ENCODE data around the gene AFTPH.

AFTPH gene

GRCh38 chr2:64481665-64482064, 42.5 kb upstream of the AFTPH start:
- Histone ChIP-seq H3K27ac (ENCODE audit: low read depth, low read length) (no peak overlapping the region), H3F3A (ENCODE audit: control insufficient read depth, insufficient read depth) (no peaks in the 10 kb centered on the region), H3K4me2 (ENCODE audit: low read length) (no peak overlapping the region), H3K4me1 (ENCODE audit: control insufficient read depth, low read length) (no peaks in the 10 kb centered on the region), H4K20me1 (ENCODE audit: control insufficient read depth, insufficient read depth, low read depth, low read length) (no peaks in the 10 kb centered on the region), H3K4me3 (ENCODE audit: low read length) (no peak overlapping the region), H3K36me3 (ENCODE audit: control insufficient read depth, low read length) (no peaks in the 10 kb centered on the region), H3K9me2 (replicated peaks; ENCODE audit: control insufficient read depth, low read length) (no peaks in the 10 kb centered on the region), H3K9me3 (ENCODE audit: control insufficient read depth, insufficient read depth, low read length) (no peaks in the 10 kb centered on the region), H3K79me2 (ENCODE audit: control insufficient read depth, low read length) (no peaks in the 10 kb centered on the region), H3K27me3 (ENCODE audit: control insufficient read depth, low read length) (peaks cover 7% of the 10 kb centered on the region)
- TF ChIP-seq CTCF (IDR thresholded peaks at IDR 0.05; ENCODE audit: low read depth, low read length, poor library complexity, severe bottlenecking) = no peak

- no peaks in the 10 kb centered on the region for H3K36me3 ChIP-seq (ENCODE audit: control insufficient read depth, low read length)
- no peak overlapping the region for H3K27ac ChIP-seq (ENCODE audit: low read depth, low read length)
- peaks cover 12% of the 10 kb centered on the region for H3K27me3 ChIP-seq (ENCODE audit: control insufficient read depth, low read length)
- H3K4me1 ChIP-seq (ENCODE audit: control insufficient read depth, low read length) = no peaks in the 10 kb centered on the region
- H3K4me3 ChIP-seq (ENCODE audit: low read length) = no peak overlapping the region
- no peaks in the 10 kb centered on the region for H3K79me2 ChIP-seq (ENCODE audit: control insufficient read depth, low read length)
- TF ChIP-seq EZH2phosphoT487 (IDR thresholded peaks at IDR 0.05; ENCODE audit: borderline replicate concordance, low read length) (no peak), CTCF (IDR thresholded peaks at IDR 0.05; ENCODE audit: low read depth, low read length, poor library complexity, severe bottlenecking) (no peak)
- no peaks in the 10 kb centered on the region for H3K9me3 ChIP-seq (ENCODE audit: control insufficient read depth, insufficient read depth, low read length)
- H3K4me2 ChIP-seq (ENCODE audit: low read length) = no peak overlapping the region
- H3F3A ChIP-seq (ENCODE audit: control insufficient read depth, insufficient read depth) = no peaks in the 10 kb centered on the region
- no peaks in the 10 kb centered on the region for H4K20me1 ChIP-seq (ENCODE audit: control insufficient read depth, insufficient read depth, low read depth, low read length)
- H3K9me2 ChIP-seq (replicated peaks; ENCODE audit: control insufficient read depth, low read length) = no peaks in the 10 kb centered on the region
Observed at GRCh38 chr2:64482243-64482642, 41.9 kb upstream of the AFTPH start.

GRCh38 chr2:64482765-64483504, 41.2 kb upstream of the AFTPH start:
- no peak overlapping the region for H3K4me2 ChIP-seq (ENCODE audit: low read length)
- TF ChIP-seq EZH2phosphoT487 (IDR thresholded peaks at IDR 0.05; ENCODE audit: borderline replicate concordance, low read length) = no peak
- TF ChIP-seq CTCF (IDR thresholded peaks at IDR 0.05; ENCODE audit: low read depth, low read length, poor library complexity, severe bottlenecking) = no peak
- no peaks in the 10 kb centered on the region for H3K36me3 ChIP-seq (ENCODE audit: control insufficient read depth, low read length)
- peaks cover 12% of the 10 kb centered on the region for H3K27me3 ChIP-seq (ENCODE audit: control insufficient read depth, low read length)
- H3K27ac ChIP-seq (ENCODE audit: low read depth, low read length) = no peak overlapping the region
- no peaks in the 10 kb centered on the region for H3K79me2 ChIP-seq (ENCODE audit: control insufficient read depth, low read length)
- H3F3A ChIP-seq (ENCODE audit: control insufficient read depth, insufficient read depth) = no peaks in the 10 kb centered on the region
- H4K20me1 ChIP-seq (ENCODE audit: control insufficient read depth, insufficient read depth, low read depth, low read length) = no peaks in the 10 kb centered on the region
- H3K9me2 ChIP-seq (replicated peaks; ENCODE audit: control insufficient read depth, low read length) = no peaks in the 10 kb centered on the region
- H3K4me3 ChIP-seq (ENCODE audit: low read length) = no peak overlapping the region
- H3K9me3 ChIP-seq (ENCODE audit: control insufficient read depth, insufficient read depth, low read length) = no peaks in the 10 kb centered on the region
- no peaks in the 10 kb centered on the region for H3K4me1 ChIP-seq (ENCODE audit: control insufficient read depth, low read length)
